MM.1S (cell line): ENCODE results near the gene TPBGL.

Experiments used
- EZH2 ChIP-seq: fragments of 300-600 bp; sonication (generic); optimal IDR thresholded peaks from 2 replicates; pipeline ENCODE3; 2017; ENCODE audit warnings: low read depth, mild to moderate bottlenecking, antibody characterized with exemption, low read length, mixed read lengths
- TF ChIP-seq, protein P1 (sequence below): fragments of 300-600 bp; sonication (generic); IDR thresholded peaks from 2 replicates; pipeline ENCODE4 v1.5.1; 2016; ENCODE audit warnings: antibody characterized with exemption, low read length, mixed read lengths

DNA sequence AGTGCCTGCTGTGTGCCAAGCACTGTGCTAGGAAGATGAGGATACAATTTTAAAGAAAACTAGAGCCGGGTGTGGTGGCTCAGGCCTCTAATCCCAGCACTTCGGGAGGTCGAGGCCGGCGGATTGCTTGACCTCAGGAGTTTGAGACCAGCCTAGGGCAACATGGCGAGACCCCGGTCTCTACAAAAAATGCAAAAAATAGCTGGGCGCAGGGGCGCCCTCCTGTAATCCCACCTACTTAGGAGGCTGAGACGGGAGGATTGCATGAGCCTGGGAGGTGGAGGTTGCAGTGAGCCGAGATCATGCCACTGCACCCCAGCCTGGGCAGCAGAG, 8.3 kb downstream of the TPBGL start:
- TF ChIP-seq, protein P1, sequence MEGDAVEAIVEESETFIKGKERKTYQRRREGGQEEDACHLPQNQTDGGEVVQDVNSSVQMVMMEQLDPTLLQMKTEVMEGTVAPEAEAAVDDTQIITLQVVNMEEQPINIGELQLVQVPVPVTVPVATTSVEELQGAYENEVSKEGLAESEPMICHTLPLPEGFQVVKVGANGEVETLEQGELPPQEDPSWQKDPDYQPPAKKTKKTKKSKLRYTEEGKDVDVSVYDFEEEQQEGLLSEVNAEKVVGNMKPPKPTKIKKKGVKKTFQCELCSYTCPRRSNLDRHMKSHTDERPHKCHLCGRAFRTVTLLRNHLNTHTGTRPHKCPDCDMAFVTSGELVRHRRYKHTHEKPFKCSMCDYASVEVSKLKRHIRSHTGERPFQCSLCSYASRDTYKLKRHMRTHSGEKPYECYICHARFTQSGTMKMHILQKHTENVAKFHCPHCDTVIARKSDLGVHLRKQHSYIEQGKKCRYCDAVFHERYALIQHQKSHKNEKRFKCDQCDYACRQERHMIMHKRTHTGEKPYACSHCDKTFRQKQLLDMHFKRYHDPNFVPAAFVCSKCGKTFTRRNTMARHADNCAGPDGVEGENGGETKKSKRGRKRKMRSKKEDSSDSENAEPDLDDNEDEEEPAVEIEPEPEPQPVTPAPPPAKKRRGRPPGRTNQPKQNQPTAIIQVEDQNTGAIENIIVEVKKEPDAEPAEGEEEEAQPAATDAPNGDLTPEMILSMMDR = no peak
- no peak for TF ChIP-seq EZH2
